OCI-LY1 (cell line): ENCODE results near the gene LCORL.

Source experiments
- H2AFZ ChIP-seq: fragments of 200-600 bp; sonication (generic), shearing (Covaris generic); 2 replicates; pipeline ENCODE4 v1.6.0; 2014; ENCODE audit warnings: antibody characterized with exemption, mild to moderate bottlenecking, low read length
- H3F3A ChIP-seq: fragments of 200-600 bp; sonication (generic), shearing (Covaris generic); 2 replicates; pipeline ENCODE4 v1.6.0; 2014; ENCODE audit warnings: mild to moderate bottlenecking, antibody characterized with exemption, low read length, moderate library complexity; ENCODE audit not compliant: insufficient read depth
- H3K27ac ChIP-seq: fragments of 200-600 bp; sonication (generic); 2 replicates; pipeline ENCODE4 v1.5.1; 2014; ENCODE audit warnings: low read length, mixed run types, mild to moderate bottlenecking, low read depth; ENCODE audit not compliant: poor library complexity, severe bottlenecking
- H3K27me3 ChIP-seq: fragments of 200-600 bp; sonication (generic); 2 replicates; pipeline ENCODE4 v1.6.0; 2014; ENCODE audit warnings: antibody characterized with exemption, mild to moderate bottlenecking, low read length, moderate library complexity; ENCODE audit not compliant: insufficient read depth
- H3K36me3 ChIP-seq: fragments of 200-600 bp; sonication (generic); 2 replicates; pipeline ENCODE4 v1.6.1; 2014; ENCODE audit warnings: mild to moderate bottlenecking, antibody characterized with exemption, low read length, moderate library complexity, mixed read lengths; ENCODE audit not compliant: insufficient read depth
- H3K4me1 ChIP-seq: fragments of 200-600 bp; sonication (generic); 2 replicates; pipeline ENCODE4 v1.5.1; 2014; ENCODE audit warnings: mild to moderate bottlenecking, low read length, moderate library complexity; ENCODE audit not compliant: insufficient read depth, severe bottlenecking
- H3K4me2 ChIP-seq: fragments of 200-600 bp; sonication (generic), shearing (Covaris generic); 2 replicates; pipeline ENCODE4 v1.6.1; 2014; ENCODE audit warnings: low read length
- H3K4me3 ChIP-seq: fragments of 200-600 bp; sonication (generic); 2 replicates; pipeline ENCODE4 v1.5.1; 2014; ENCODE audit warnings: low read length, low read depth, mild to moderate bottlenecking, mixed read lengths; ENCODE audit not compliant: poor library complexity, severe bottlenecking
- H3K79me2 ChIP-seq: fragments of 200-600 bp; shearing (Covaris generic); 2 replicates; pipeline ENCODE4 v1.6.1; 2016; ENCODE audit warnings: mixed run types, low read length, mixed read lengths; ENCODE audit not compliant: insufficient read depth
- H3K9ac ChIP-seq: fragments of 200-600 bp; sonication (generic), shearing (Covaris generic); 2 replicates; pipeline ENCODE4 v1.6.1; 2014; ENCODE audit warnings: mild to moderate bottlenecking, low read length, mixed read lengths
- H3K9me2 ChIP-seq: fragments of 200-600 bp; sonication (generic), shearing (Covaris generic); 2 replicates; pipeline ENCODE4 v1.6.1; 2014; ENCODE audit warnings: low read depth, mild to moderate bottlenecking, low read length, mixed read lengths
- H3K9me3 ChIP-seq: fragments of 200-600 bp; shearing (Covaris generic); 2 replicates; pipeline ENCODE4 v1.6.1; 2014; ENCODE audit warnings: low read length, mixed read lengths
- H4K20me1 ChIP-seq: fragments of 200-600 bp; sonication (generic), shearing (Covaris generic); 2 replicates; pipeline ENCODE4 v1.6.0; 2016; ENCODE audit warnings: mild to moderate bottlenecking, low read length; ENCODE audit not compliant: insufficient read depth
- CTCF ChIP-seq: fragments of 200-600 bp; sonication (generic), shearing (Covaris generic); IDR thresholded peaks from 2 replicates; pipeline ENCODE4 v1.5.1; 2017; ENCODE audit warnings: mild to moderate bottlenecking, antibody characterized with exemption, low read length, moderate library complexity, mixed read lengths
- EZH2 ChIP-seq: fragments of 200-600 bp; sonication (generic), shearing (Covaris generic); IDR thresholded peaks from 2 replicates; pipeline ENCODE4 v1.8.0; 2017; ENCODE audit warnings: borderline replicate concordance, mixed run types, mild to moderate bottlenecking, antibody characterized with exemption, low read length, moderate library complexity, mixed read lengths

Gene LCORL

GRCh38 chr4:17915439-17915838 lies 106.1 kb downstream of the LCORL start:
- H3K4me2 ChIP-seq = no peak overlapping the region
- no peaks in the 10 kb centered on the region for H3K4me1 ChIP-seq
- H2AFZ ChIP-seq = no peak overlapping the region
- H4K20me1 ChIP-seq = no peaks in the 10 kb centered on the region
- H3K27ac ChIP-seq = no peak overlapping the region
- no peaks in the 10 kb centered on the region for H3K9me2 ChIP-seq
- H3K9me3 ChIP-seq = no peaks in the 10 kb centered on the region
- H3K79me2 ChIP-seq = no peaks in the 10 kb centered on the region
- H3K9ac ChIP-seq = no peak overlapping the region
- H3F3A ChIP-seq = no peaks in the 10 kb centered on the region
- no peaks in the 10 kb centered on the region for H3K27me3 ChIP-seq
- TF ChIP-seq CTCF = no peak
- TF ChIP-seq EZH2 = no peak
- no peaks in the 10 kb centered on the region for H3K36me3 ChIP-seq
- H3K4me3 ChIP-seq = no peak overlapping the region

- H3K9me3 ChIP-seq = no peaks in the 10 kb centered on the region
- no peaks in the 10 kb centered on the region for H3K79me2 ChIP-seq
- H3K9me2 ChIP-seq = no peaks in the 10 kb centered on the region
- no peak overlapping the region for H3K9ac ChIP-seq
- no peaks in the 10 kb centered on the region for H3K36me3 ChIP-seq
- H3K27me3 ChIP-seq = no peaks in the 10 kb centered on the region
- no peaks in the 10 kb centered on the region for H4K20me1 ChIP-seq
- no peak overlapping the region for H3K27ac ChIP-seq
- no peaks in the 10 kb centered on the region for H3F3A ChIP-seq
- H3K4me3 ChIP-seq = no peak overlapping the region
- no peaks in the 10 kb centered on the region for H3K4me1 ChIP-seq
- H3K4me2 ChIP-seq = no peak overlapping the region
- H2AFZ ChIP-seq = no peak overlapping the region
- TF ChIP-seq CTCF = no peak
- TF ChIP-seq EZH2 = no peak
These were observed 109.5 kb downstream of the LCORL start for GRCh38 chr4:17912011-17912410.

- H2AFZ ChIP-seq = no peak overlapping the region
- TF ChIP-seq CTCF = no peak
- no peak for TF ChIP-seq EZH2
These were observed 109.9 kb downstream of the LCORL start for GRCh38 chr4:17911608-17912007.

More at GRCh38 chr4:17911608-17912007, 109.9 kb downstream of the LCORL start:
- Histone ChIP-seq H3K9me3 (no peaks in the 10 kb centered on the region), H3K9me2 (no peaks in the 10 kb centered on the region), H3K4me1 (no peaks in the 10 kb centered on the region), H3K27ac (no peak overlapping the region), H3K36me3 (no peaks in the 10 kb centered on the region), H4K20me1 (no peaks in the 10 kb centered on the region), H3K9ac (no peak overlapping the region), H3F3A (no peaks in the 10 kb centered on the region), H3K79me2 (no peaks in the 10 kb centered on the region), H3K4me2 (no peak overlapping the region), H3K27me3 (no peaks in the 10 kb centered on the region), H3K4me3 (no peak overlapping the region)
